Measurements from ENCODE around the gene DRC7. TPM values are rescaled to one million over a fixed set of nuclear protein-coding genes. Genes with fewer than 3 reads are reported as not detected.
A peak's percentile ranks its signal among the peaks of the same experiment; 100 is the strongest.

DRC7 gene
- total RNA-seq, 1 donor from 2014 or later = not detected

DNA sequence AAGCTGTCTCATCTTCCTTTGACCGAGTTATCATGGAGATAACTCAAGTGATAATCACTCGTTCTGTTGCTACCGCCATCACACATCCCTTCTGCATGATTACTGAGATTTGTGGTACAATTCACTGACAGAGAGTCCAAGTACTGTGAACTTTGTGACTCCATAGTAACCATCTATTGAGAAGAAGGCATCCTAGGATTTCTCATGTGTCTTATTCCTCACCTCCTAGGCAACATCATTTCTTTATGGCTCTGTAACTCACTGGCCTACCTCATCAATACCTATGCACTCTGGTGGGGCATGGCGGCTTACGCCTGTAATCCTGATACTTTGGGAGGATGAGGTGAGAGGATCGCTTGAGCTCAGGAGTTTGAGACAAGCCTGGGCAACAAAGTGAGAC lies 19.4 kb downstream of the DRC7 start:
- DNase-seq (ENCODE audit: low read depth) (no peak), FAIRE-seq (no peak)
- no peaks in the 10 kb centered on the region for H3K36me3 ChIP-seq (ENCODE audit: control insufficient read depth, insufficient read depth, low read length)
- H3K27me3 ChIP-seq (ENCODE audit: control insufficient read depth, insufficient read depth, low read length) = peaks cover 3% of the 10 kb centered on the region
- TF ChIP-seq CTCF (IDR thresholded peaks at IDR 0.05; ENCODE audit: insufficient read depth, low read length, severe bottlenecking) = no peak
- no peak overlapping the region for H3K4me3 ChIP-seq (ENCODE audit: low read depth, low read length)

DNA sequence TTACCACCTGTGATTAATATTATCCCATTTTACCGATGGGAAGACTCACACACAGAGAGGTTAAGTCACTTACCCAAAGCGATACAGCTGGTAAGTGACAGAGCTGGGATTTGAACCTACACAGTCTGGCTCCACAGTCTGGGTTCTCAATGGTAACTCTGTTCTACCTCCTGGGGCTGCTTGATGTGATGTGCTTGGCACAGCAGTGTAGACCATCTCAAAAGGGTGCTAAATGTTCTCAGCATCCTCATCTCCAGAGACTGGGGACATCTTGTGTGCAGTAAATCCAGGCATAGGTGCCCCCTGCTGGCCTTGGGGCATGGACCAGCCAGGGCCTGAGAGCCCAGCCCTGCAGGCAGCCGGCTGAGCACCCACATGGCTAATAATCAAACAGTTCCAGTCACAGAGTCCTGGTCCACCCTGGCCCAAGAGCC lies 25.6 kb downstream of the DRC7 start:
- TF ChIP-seq CTCF (IDR thresholded peaks at IDR 0.05; ENCODE audit: insufficient read depth, low read length, severe bottlenecking) = peak; percentile 70
- no peak for FAIRE-seq
- Histone ChIP-seq H3K27me3 (ENCODE audit: control insufficient read depth, insufficient read depth, low read length) (peaks cover 3% of the 10 kb centered on the region), H3K4me3 (ENCODE audit: low read depth, low read length) (no peak overlapping the region), H3K36me3 (ENCODE audit: control insufficient read depth, insufficient read depth, low read length) (no peaks in the 10 kb centered on the region)
- DNase-seq (ENCODE audit: low read depth) = peak; percentile 38

DNA sequence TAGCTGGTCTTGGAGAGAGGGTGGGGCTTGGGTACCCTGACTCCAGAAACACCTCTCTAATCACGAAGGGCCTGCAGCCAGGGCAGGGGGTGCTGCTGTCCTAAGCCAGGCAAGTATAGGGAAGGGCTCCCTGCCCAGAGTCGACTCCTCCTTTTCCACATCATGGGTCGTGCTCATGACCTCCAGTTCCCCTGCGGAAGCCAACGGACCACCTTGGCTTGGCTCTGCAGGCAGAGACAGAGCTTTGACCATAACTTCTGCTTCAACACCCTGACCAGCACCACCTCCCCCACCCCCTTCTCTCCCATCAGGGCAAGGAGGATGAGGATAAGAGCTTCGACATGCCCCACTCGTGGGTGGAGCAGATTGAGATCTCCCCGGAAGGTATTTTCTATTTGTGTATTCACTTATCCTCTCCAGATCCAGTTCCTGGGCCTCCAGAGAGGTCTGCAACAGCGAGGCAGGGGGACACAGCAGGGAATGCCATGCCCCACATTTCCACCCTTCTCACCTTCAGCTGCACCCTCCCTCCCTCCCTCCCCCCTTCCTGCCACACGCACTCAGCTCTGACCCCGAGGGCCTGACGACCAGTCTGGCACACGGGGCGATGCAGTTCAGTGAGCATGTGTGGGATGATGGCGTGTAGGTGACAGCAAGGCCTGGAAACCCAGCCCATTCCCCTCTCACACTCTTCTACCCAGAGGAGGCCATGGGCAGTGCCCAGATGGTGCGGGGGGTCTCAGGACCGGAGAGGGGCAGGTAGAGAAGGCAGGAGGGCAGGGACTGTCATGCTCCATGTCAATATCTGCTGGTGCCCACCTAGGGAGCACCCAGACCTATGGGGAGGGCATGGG lies 27.0 kb downstream of the DRC7 start:
- no peak for TF ChIP-seq CTCF (IDR thresholded peaks at IDR 0.05; ENCODE audit: insufficient read depth, low read length, severe bottlenecking)
- FAIRE-seq (no peak), DNase-seq (ENCODE audit: low read depth) (no peak)
- Histone ChIP-seq H3K27me3 (ENCODE audit: control insufficient read depth, insufficient read depth, low read length) (no peaks in the 10 kb centered on the region), H3K36me3 (ENCODE audit: control insufficient read depth, insufficient read depth, low read length) (no peaks in the 10 kb centered on the region), H3K4me3 (ENCODE audit: low read depth, low read length) (no peak overlapping the region)

DNA sequence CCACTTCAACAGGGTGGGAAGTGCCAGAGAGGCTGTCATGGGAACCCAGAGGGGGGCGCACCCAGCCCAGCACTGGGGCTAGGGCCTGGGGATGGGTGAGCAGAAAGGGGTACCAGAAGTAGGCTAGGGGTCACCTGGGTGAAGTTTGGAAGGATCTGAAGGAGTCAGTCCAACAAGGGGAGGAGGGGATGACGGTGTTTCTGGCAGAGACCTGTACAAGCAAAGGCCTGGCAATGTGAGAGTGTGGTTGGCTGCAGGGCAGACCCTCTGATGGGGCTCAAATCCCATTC lies 27.5 kb downstream of the DRC7 start:
- Histone ChIP-seq H3K27me3 (ENCODE audit: control insufficient read depth, insufficient read depth, low read length) (no peaks in the 10 kb centered on the region), H3K4me3 (ENCODE audit: low read depth, low read length) (no peak overlapping the region), H3K36me3 (ENCODE audit: control insufficient read depth, insufficient read depth, low read length) (no peaks in the 10 kb centered on the region)
- FAIRE-seq = no peak
- no peak for DNase-seq (ENCODE audit: low read depth)
- TF ChIP-seq CTCF (IDR thresholded peaks at IDR 0.05; ENCODE audit: insufficient read depth, low read length, severe bottlenecking) = no peak

DNA sequence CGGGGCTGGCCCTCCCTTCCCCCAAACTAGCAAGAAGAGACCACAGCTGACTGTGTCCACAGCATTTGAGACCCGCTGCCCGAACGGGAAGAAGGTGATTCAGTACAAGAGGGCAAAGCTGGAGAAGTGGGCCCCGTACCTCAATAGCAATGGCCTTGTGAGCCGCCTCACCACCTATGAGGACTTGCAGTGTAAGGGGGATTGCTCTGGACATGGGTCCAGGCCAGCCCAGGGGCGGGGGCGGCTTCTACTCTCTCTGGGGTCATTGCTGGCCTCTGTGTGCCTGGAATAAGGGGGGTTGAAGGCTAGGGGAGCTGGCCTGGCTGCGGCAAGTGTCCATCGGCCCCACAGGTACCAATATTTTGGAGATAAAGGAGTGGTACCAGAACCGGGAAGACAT lies 28.0 kb downstream of the DRC7 start:
- H3K36me3 ChIP-seq (ENCODE audit: control insufficient read depth, insufficient read depth, low read length) = no peaks in the 10 kb centered on the region

More for the DNA sequence above, 28.0 kb downstream of the DRC7 start:
- Histone ChIP-seq H3K4me3 (ENCODE audit: low read depth, low read length) (no peak overlapping the region), H3K27me3 (ENCODE audit: control insufficient read depth, insufficient read depth, low read length) (no peaks in the 10 kb centered on the region)
- DNase-seq (ENCODE audit: low read depth) (no peak), FAIRE-seq (no peak)
- TF ChIP-seq CTCF (IDR thresholded peaks at IDR 0.05; ENCODE audit: insufficient read depth, low read length, severe bottlenecking) = no peak

Data from bronchial epithelial cell (primary cell).